GM18873 (cell line): ENCODE data around the gene ADGRL1.

Source experiments
- ATAC-seq: cut with Tn5 transposase; IDR thresholded peaks from one replicate; pipeline ENCODE4 v1.9.1; 2021; ENCODE audit warnings: mild to moderate bottlenecking, moderate library complexity, moderate number of reproducible peaks; ENCODE audit not compliant: unreplicated experiment, low FRiP score

Gene ADGRL1

GRCh38 chr19:14116525-14116917 lies 89.4 kb downstream of the ADGRL1 start:
- no peak for ATAC-seq

- ATAC-seq, result no peak
These were observed 90.2 kb downstream of the ADGRL1 start for GRCh38 chr19:14115756-14116155.

GRCh38 chr19:14114854-14115253 lies 91.1 kb downstream of the ADGRL1 start:
- no peak for ATAC-seq

GRCh38 chr19:14114439-14114838 lies 91.5 kb downstream of the ADGRL1 start:
- ATAC-seq, result no peak

- no peak for ATAC-seq
These were observed 92.1 kb downstream of the ADGRL1 start for GRCh38 chr19:14113762-14114414.

GRCh38 chr19:14112809-14113385 lies 93.1 kb downstream of the ADGRL1 start:
- no peak for ATAC-seq

- no peak for ATAC-seq
These were observed 93.7 kb downstream of the ADGRL1 start for GRCh38 chr19:14112051-14112808.

- ATAC-seq, result no peak
These were observed 94.5 kb downstream of the ADGRL1 start for GRCh38 chr19:14111486-14111885.

- ATAC-seq, result no peak
These were observed 95.3 kb downstream of the ADGRL1 start for GRCh38 chr19:14110650-14111049.

- ATAC-seq, result no peak
These were observed 98.1 kb downstream of the ADGRL1 start for GRCh38 chr19:14107581-14108461.

- ATAC-seq, result no peak
These were observed 99.1 kb downstream of the ADGRL1 start for GRCh38 chr19:14106840-14107239.

GRCh38 chr19:14105680-14106079 lies 100.3 kb downstream of the ADGRL1 start:
- no peak for ATAC-seq

- no peak for ATAC-seq
These were observed 102.7 kb downstream of the ADGRL1 start for GRCh38 chr19:14103310-14103709.

- ATAC-seq, result no peak
These were observed 103.2 kb downstream of the ADGRL1 start for GRCh38 chr19:14102756-14103155.

- ATAC-seq, result no peak
These were observed 103.8 kb downstream of the ADGRL1 start for GRCh38 chr19:14102102-14102696.

GRCh38 chr19:14101003-14101545 lies 104.9 kb downstream of the ADGRL1 start:
- ATAC-seq, result no peak
